HepG2 (cell line): Measurements from ENCODE around the gene TBC1D3H. TPM values are rescaled to one million over a fixed set of nuclear protein-coding genes. Genes with fewer than 3 reads are reported as not detected.
"Not testable (repeated sequence)": the region's sequence is repeated elsewhere in the genome, so short reads cannot be mapped to it uniquely, and the experiment has no call there.

Experiments
- ATAC-seq: fragments of 200-7000 bp; cut with Tn5 transposase; 3 replicates; pipeline ENCODE4 v1.9.1; 2020; ENCODE audit warnings: mild to moderate bottlenecking, moderate library complexity
- BruUV-seq: library from RNA; stranded (reverse); fragments of 400-500 nt; replicated peaks from 2 replicates; lab custom pipeline; 2021; lab: Mats Ljungman, UMichigan
- CTCF ChIA-PET: fragments of 300-600 bp; formaldehyde crosslinking; extraction: SDS; loops from one replicate; lab custom pipeline; 2021; ENCODE audit warnings: low total read pairs, inconsistent platforms, low intra/inter-chr PET ratio; lab: Yijun Ruan, JAX
- POLR2A ChIA-PET: fragments of 350-600 bp; sonication (Branson Sonifier 250); formaldehyde crosslinking; loops from one replicate; lab custom pipeline; 2020; ENCODE audit warnings: antibody characterized with exemption, inconsistent platforms; lab: Yijun Ruan, JAX
- DNase-seq: peaks from one replicate; pipeline ENCODE4 v3.0.0-alpha.2; 2015; ENCODE audit warnings: low spot score
- FAIRE-seq: peaks from 3 replicates; lab custom pipeline; 2011; peaks lifted over from hg19 to GRCh38; lab: Jason Lieb, UNC
- H2AFZ ChIP-seq: one replicate; pipeline ENCODE4 v1.6.1; 2011; ENCODE audit warnings: low read length, inconsistent platforms
- H3K27ac ChIP-seq: fragments of 300-600 bp; 3 replicates; pipeline ENCODE4 v1.8.0; 2011; ENCODE audit warnings: mixed run types, mild to moderate bottlenecking, mixed read lengths, low read length, inconsistent platforms; ENCODE audit not compliant: insufficient read depth; ENCODE audit errors: extremely low read length
- H3K27me3 ChIP-seq, 2 experiments: fragments of 200-600 bp in 1 of 2; 2 replicates in 1 of 2; 3 replicates in 1 of 2; pipeline versions ENCODE4 v1.6.0 to v1.8.0; 2011; ENCODE audit warnings: low read length in 2 of 2, mild to moderate bottlenecking in 2 of 2, moderate library complexity in 2 of 2, inconsistent platforms in 1 of 2; ENCODE audit not compliant: insufficient read depth in 2 of 2, control insufficient read depth in 1 of 2
- H3K36me3 ChIP-seq, 2 experiments: fragments of 200-600 bp in 1 of 2; replicated peaks in 1 of 2; 2 replicates in 1 of 2; 3 replicates in 1 of 2; pipeline versions ENCODE4 v1.5.1 to v1.8.0; 2011; ENCODE audit warnings: low read length in 2 of 2, inconsistent platforms in 1 of 2; ENCODE audit not compliant: insufficient read depth in 2 of 2, control insufficient read depth in 1 of 2
- H3K4me1 ChIP-seq: 2 replicates; pipeline ENCODE4 v1.5.1; 2012; ENCODE audit warnings: low read length, inconsistent platforms; ENCODE audit not compliant: insufficient read depth
- H3K4me2 ChIP-seq: 2 replicates; pipeline ENCODE4 v1.6.0; 2011; ENCODE audit warnings: low read depth, low read length, inconsistent platforms
- H3K4me3 ChIP-seq, 3 experiments: fragments of 200-600 bp in 1 of 3; sonication (generic), shearing (Covaris generic) in 1 of 3; replicated peaks in 1 of 3; 2 replicates each; pipeline ENCODE4 v1.5.1; 2011 to 2016; ENCODE audit warnings: low read length in 3 of 3, inconsistent platforms in 2 of 3, low read depth in 2 of 3, mild to moderate bottlenecking in 2 of 3, control low read depth in 1 of 3, mixed read lengths in 1 of 3; ENCODE audit not compliant: insufficient read depth in 1 of 3
- H3K79me2 ChIP-seq: one replicate; pipeline ENCODE4 v1.6.1; 2011; ENCODE audit warnings: low read length, inconsistent platforms; ENCODE audit not compliant: insufficient read depth
- H3K9ac ChIP-seq: 2 replicates; pipeline ENCODE4 v1.6.0; 2011; ENCODE audit warnings: mild to moderate bottlenecking, low read depth, low read length, inconsistent platforms; ENCODE audit not compliant: insufficient read depth
- H3K9me3 ChIP-seq: 2 replicates; pipeline ENCODE4 v1.5.1; 2012; ENCODE audit warnings: mild to moderate bottlenecking, low read length
- H4K20me1 ChIP-seq: 2 replicates; pipeline ENCODE4 v1.6.0; 2011; ENCODE audit warnings: inconsistent platforms, mild to moderate bottlenecking, low read length, moderate library complexity; ENCODE audit not compliant: insufficient read depth
- WGBS: methylation state at CpG from one replicate; pipeline ENCODE4 v1.1.6; 2017; ENCODE audit warnings: low lambda C conversion rate; 5-methylcytosine and 5-hydroxymethylcytosine counted together
- in situ Hi-C: cut with HindIII; loops from 2 replicates; pipeline ENCODE4 v1.10.0; 2017; ENCODE audit warnings: low pct_unique_long_range_greater_than_20kb; ENCODE audit not compliant: extremely low pct_ligation_motif_present
- intact Hi-C: fragments of 100-400 bp; cut with micrococcal nuclease; formaldehyde crosslinking; loops from one replicate; pipeline ENCODE4 v1.10.0; 2022; ENCODE audit not compliant: unreplicated experiment
- polyA plus RNA-seq, 8 experiments: library from polyadenylated mRNA; depleted of rRNA in 3 of 8; stranded (reverse) in 7 of 8; unstranded in 1 of 8; fragments of >200 nt; fragmentation: Illumina TruSeq in 4 of 8; extraction: Trizol in 4 of 8; gene quantifications; 2 replicates each; pipeline versions ENCODE4 v1.2.1 to v1.2.3, GENCODE V29; 2011 to 2016; ENCODE audit warnings: low read depth in 4 of 8, missing spikeins in 1 of 8, mixed read lengths in 1 of 8; ENCODE audit not compliant: insufficient read depth in 1 of 8
- small RNA-seq, 3 experiments: library from RNA; depleted of rRNA; stranded (forward); fragments of <200 nt; gene quantifications; one replicate each; pipeline ENCODE3, GENCODE V24; 2012; ENCODE audit warnings: low read depth in 2 of 3, low replicate concordance in 1 of 3; ENCODE audit not compliant: insufficient read length in 3 of 3, insufficient read depth in 2 of 3
- total RNA-seq, 5 experiments: library from RNA; depleted of rRNA; stranded (reverse); fragments of >200 nt; fragmentation: Illumina TruSeq; extraction: Trizol; gene quantifications; 2 replicates each; pipeline ENCODE4 v1.2.3, GENCODE V29; 2016; ENCODE audit warnings: low read depth in 1 of 5

The TBC1D3H gene
- total and polyA plus RNA-seq, 2 of the 13 experiments (the other 11 are each of a cell fraction or from before 2014, with no cell fraction given), result 0.09 TPM; not detected in 1

- H3K9me3 ChIP-seq, H3K27ac ChIP-seq, H3K9ac ChIP-seq, intact Hi-C loops, H3K79me2 ChIP-seq, ATAC-seq, H3K4me3 ChIP-seq, CTCF ChIA-PET, H3K4me2 ChIP-seq, H2AFZ ChIP-seq, H4K20me1 ChIP-seq, H3K4me1 ChIP-seq, H3K36me3 ChIP-seq, FAIRE-seq, POLR2A ChIA-PET, BruUV-seq, in situ Hi-C loops, H3K27me3 ChIP-seq, DNase-seq: not testable (repeated sequence)
- no CpG with 5 or more reads among the region's 9 CpGs for WGBS
These were observed 2.9 kb upstream of the TBC1D3H start for GRCh38 chr17:36390943-36391645.

DNA sequence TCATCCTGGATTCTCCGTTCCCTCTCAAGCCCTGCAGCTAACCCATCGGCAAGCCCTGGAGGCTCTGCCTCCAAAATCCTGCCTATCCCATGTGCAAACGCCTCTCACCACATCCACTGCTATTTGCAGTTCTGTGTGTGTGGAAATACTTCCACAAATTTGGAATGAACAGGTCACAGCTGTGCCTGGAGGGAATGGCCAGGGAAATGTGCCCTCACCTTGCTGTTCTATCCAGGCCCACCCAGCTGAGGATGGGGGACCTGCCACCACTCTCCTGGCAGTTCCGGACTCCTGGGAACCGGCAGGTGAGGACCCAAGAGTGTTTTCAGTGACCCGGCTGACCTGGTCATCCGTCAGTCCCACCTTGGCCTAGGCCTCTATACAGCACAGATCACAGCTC, 12.3 kb downstream of the TBC1D3H start:
- H4K20me1 ChIP-seq, H3K4me1 ChIP-seq, H3K27me3 ChIP-seq, H3K4me3 ChIP-seq, POLR2A ChIA-PET, H3K4me2 ChIP-seq, intact Hi-C loops, H3K9ac ChIP-seq, H3K79me2 ChIP-seq, ATAC-seq, in situ Hi-C loops, H3K27ac ChIP-seq, DNase-seq, H2AFZ ChIP-seq, BruUV-seq, CTCF ChIA-PET, H3K36me3 ChIP-seq, FAIRE-seq, H3K9me3 ChIP-seq: not testable (repeated sequence)
- whole genome bisulfite sequencing, result no CpG with 5 or more reads among the region's 7 CpGs

DNA sequence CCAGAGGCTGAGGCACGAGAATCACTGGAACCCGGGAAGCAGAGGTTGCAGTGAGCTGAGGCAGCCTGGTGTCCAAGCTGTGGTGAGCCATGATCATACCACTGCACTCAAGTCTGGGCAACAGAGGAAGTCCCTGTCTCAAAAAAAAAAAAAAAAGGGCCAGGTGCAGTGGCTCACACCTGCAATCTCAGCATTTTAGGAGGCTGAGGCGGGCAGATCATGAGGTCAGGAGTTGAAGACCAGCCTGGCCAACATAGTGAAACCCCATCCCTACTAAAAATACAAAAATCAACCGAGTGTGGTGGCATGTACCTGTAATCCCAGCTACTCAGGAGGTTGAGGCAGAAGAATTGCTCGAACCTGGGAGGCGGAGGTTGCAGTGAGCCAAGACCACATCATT, 25.7 kb downstream of the TBC1D3H start:
- FAIRE-seq, H3K79me2 ChIP-seq, H3K9me3 ChIP-seq, H3K9ac ChIP-seq, H3K4me1 ChIP-seq, H3K4me2 ChIP-seq, H3K4me3 ChIP-seq, in situ Hi-C loops, DNase-seq, ATAC-seq, POLR2A ChIA-PET, CTCF ChIA-PET, BruUV-seq, intact Hi-C loops, H3K36me3 ChIP-seq, H3K27me3 ChIP-seq, H2AFZ ChIP-seq, H3K27ac ChIP-seq, H4K20me1 ChIP-seq: not testable (repeated sequence)
- WGBS, result 25% methylated on average over 2 of the region's 6 CpGs

Small RNA genes within 50 kb of the gene (small RNA-seq; reads per million reads assigned to genes)
- 0 reads per million in 3 experiments for gene RNU6-1192P

Other genes with a start within 250 kb of the TBC1D3H start
- gene TBC1D3B, start 211.8 kb downstream of the TBC1D3H start, total RNA-seq (2016; rRNA removed; fragmentation: Illumina TruSeq; extraction: Trizol), result 1.8 TPM in 1 of 2 replicates, not detected in the other
- 1.1 and 2.1 TPM in 2 replicates for gene TBC1D3B, start 211.8 kb downstream of the TBC1D3H start, polyA plus RNA-seq (2011; rRNA removed)
- gene CCL3L1, start 191.7 kb downstream of the TBC1D3H start, total RNA-seq (2016; rRNA removed; fragmentation: Illumina TruSeq; extraction: Trizol), result not detected in 2 replicates
- gene CCL3L1, start 191.7 kb downstream of the TBC1D3H start, polyA plus RNA-seq (2011; rRNA removed), result not detected in 2 replicates
- not detected in 2 replicates for gene CCL4L2, start 177.4 kb downstream of the TBC1D3H start, total RNA-seq (2016; rRNA removed; fragmentation: Illumina TruSeq; extraction: Trizol)
- gene CCL4L2, start 177.4 kb downstream of the TBC1D3H start, polyA plus RNA-seq (2011; rRNA removed), result not detected in 2 replicates
- gene TBC1D3I, start 123.9 kb downstream of the TBC1D3H start, total RNA-seq (2016; rRNA removed; fragmentation: Illumina TruSeq; extraction: Trizol), result 0.15 TPM in 1 of 2 replicates, not detected in the other
- gene TBC1D3I, start 123.9 kb downstream of the TBC1D3H start, polyA plus RNA-seq (2011; rRNA removed), result 0.30 and 0.53 TPM in 2 replicates
- not detected in 2 replicates for gene TBC1D3G, start 64.6 kb downstream of the TBC1D3H start, total RNA-seq (2016; rRNA removed; fragmentation: Illumina TruSeq; extraction: Trizol)
- not detected in 2 replicates for gene TBC1D3G, start 64.6 kb downstream of the TBC1D3H start, polyA plus RNA-seq (2011; rRNA removed)
- gene ZNHIT3, start 98.2 kb upstream of the TBC1D3H start, total RNA-seq (2016; rRNA removed; fragmentation: Illumina TruSeq; extraction: Trizol), result 66.6 and 88.3 TPM in 2 replicates
- gene ZNHIT3, start 98.2 kb upstream of the TBC1D3H start, polyA plus RNA-seq (2011; rRNA removed), result 60.9 and 77.4 TPM in 2 replicates
- gene MYO19, start 146.4 kb upstream of the TBC1D3H start, total RNA-seq (2016; rRNA removed; fragmentation: Illumina TruSeq; extraction: Trizol), result 46.8 and 75.7 TPM in 2 replicates
- gene MYO19, start 146.4 kb upstream of the TBC1D3H start, polyA plus RNA-seq (2011; rRNA removed), result 80.8 and 82.3 TPM in 2 replicates
- 24.0 and 26.5 TPM in 2 replicates for gene PIGW, start 146.6 kb upstream of the TBC1D3H start, total RNA-seq (2016; rRNA removed; fragmentation: Illumina TruSeq; extraction: Trizol)
- gene PIGW, start 146.6 kb upstream of the TBC1D3H start, polyA plus RNA-seq (2011; rRNA removed), result 6.6 and 9.0 TPM in 2 replicates
- gene GGNBP2, start 156.5 kb upstream of the TBC1D3H start, total RNA-seq (2016; rRNA removed; fragmentation: Illumina TruSeq; extraction: Trizol), result 53.3 and 59.6 TPM in 2 replicates
- 75.5 and 84.2 TPM in 2 replicates for gene GGNBP2, start 156.5 kb upstream of the TBC1D3H start, polyA plus RNA-seq (2011; rRNA removed)
- 19.6 and 28.4 TPM in 2 replicates for gene DHRS11, start 203.4 kb upstream of the TBC1D3H start, total RNA-seq (2016; rRNA removed; fragmentation: Illumina TruSeq; extraction: Trizol)
- 41.9 and 48.7 TPM in 2 replicates for gene DHRS11, start 203.4 kb upstream of the TBC1D3H start, polyA plus RNA-seq (2011; rRNA removed)
- gene MRM1, start 213.1 kb upstream of the TBC1D3H start, total RNA-seq (2016; rRNA removed; fragmentation: Illumina TruSeq; extraction: Trizol), result 10.7 and 11.3 TPM in 2 replicates
- 4.1 and 4.9 TPM in 2 replicates for gene MRM1, start 213.1 kb upstream of the TBC1D3H start, polyA plus RNA-seq (2011; rRNA removed)